ENCODE results near the gene TMC3.

GRCh38 chr15:81398910-81399551, 25.0 kb upstream of the TMC3 start:
- TF ChIP-seq, protein P1, sequence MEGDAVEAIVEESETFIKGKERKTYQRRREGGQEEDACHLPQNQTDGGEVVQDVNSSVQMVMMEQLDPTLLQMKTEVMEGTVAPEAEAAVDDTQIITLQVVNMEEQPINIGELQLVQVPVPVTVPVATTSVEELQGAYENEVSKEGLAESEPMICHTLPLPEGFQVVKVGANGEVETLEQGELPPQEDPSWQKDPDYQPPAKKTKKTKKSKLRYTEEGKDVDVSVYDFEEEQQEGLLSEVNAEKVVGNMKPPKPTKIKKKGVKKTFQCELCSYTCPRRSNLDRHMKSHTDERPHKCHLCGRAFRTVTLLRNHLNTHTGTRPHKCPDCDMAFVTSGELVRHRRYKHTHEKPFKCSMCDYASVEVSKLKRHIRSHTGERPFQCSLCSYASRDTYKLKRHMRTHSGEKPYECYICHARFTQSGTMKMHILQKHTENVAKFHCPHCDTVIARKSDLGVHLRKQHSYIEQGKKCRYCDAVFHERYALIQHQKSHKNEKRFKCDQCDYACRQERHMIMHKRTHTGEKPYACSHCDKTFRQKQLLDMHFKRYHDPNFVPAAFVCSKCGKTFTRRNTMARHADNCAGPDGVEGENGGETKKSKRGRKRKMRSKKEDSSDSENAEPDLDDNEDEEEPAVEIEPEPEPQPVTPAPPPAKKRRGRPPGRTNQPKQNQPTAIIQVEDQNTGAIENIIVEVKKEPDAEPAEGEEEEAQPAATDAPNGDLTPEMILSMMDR (IDR thresholded peaks at IDR 0.05): no peak
- TF ChIP-seq POLR2A (IDR thresholded peaks at IDR 0.05): no peak

All from sigmoid colon (tissue), 3 donors.